Measurements from ENCODE around the gene APOBR. TPM values are rescaled to one million over a fixed set of nuclear protein-coding genes. Genes with fewer than 3 reads are reported as not detected.
"Not testable (repeated sequence)": the region's sequence is repeated elsewhere in the genome, so short reads cannot be mapped to it uniquely, and the experiment has no call there.

The APOBR gene
- polyA plus RNA-seq, 3 donors = 0.57 to 0.67 (median 0.67) TPM

- DNase-seq (ENCODE audit: low read depth in 3 of 3, low spot score in 2 of 3) = no peak
Observed at GRCh38 chr16:28497386-28497785, 2.9 kb downstream of the APOBR start.

GRCh38 chr16:28497861-28498599, 3.6 kb downstream of the APOBR start:
- no peak for DNase-seq (ENCODE audit: low read depth in 3 of 3, low spot score in 2 of 3)

GRCh38 chr16:28498666-28499381, 4.4 kb downstream of the APOBR start:
- DNase-seq (ENCODE audit: low read depth in 3 of 3, low spot score in 2 of 3) = no peak

GRCh38 chr16:28499854-28500253, 5.4 kb downstream of the APOBR start:
- DNase-seq (ENCODE audit: low read depth in 3 of 3, low spot score in 2 of 3) = no peak

- not testable (repeated sequence) for DNase-seq (ENCODE audit: low read depth in 3 of 3, low spot score in 2 of 3)
Observed at GRCh38 chr16:28500476-28501180, 6.2 kb downstream of the APOBR start.

- DNase-seq (ENCODE audit: low read depth in 3 of 3, low spot score in 2 of 3) = no peak
Observed at GRCh38 chr16:28501258-28502232, 7.1 kb downstream of the APOBR start.

- no peak for DNase-seq (ENCODE audit: low read depth in 3 of 3, low spot score in 2 of 3)
Observed at GRCh38 chr16:28502290-28502689, 7.8 kb downstream of the APOBR start.

- DNase-seq (ENCODE audit: low read depth in 3 of 3, low spot score in 2 of 3) = no peak
Observed at GRCh38 chr16:28503470-28504259, 9.2 kb downstream of the APOBR start.

GRCh38 chr16:28504707-28505404, 10.4 kb downstream of the APOBR start:
- no peak for DNase-seq (ENCODE audit: low read depth in 3 of 3, low spot score in 2 of 3)

- no peak for DNase-seq (ENCODE audit: low read depth in 3 of 3, low spot score in 2 of 3)
Observed at GRCh38 chr16:28505489-28506137, 11.2 kb downstream of the APOBR start.

GRCh38 chr16:28511031-28511430, 16.6 kb downstream of the APOBR start:
- no peak for DNase-seq (ENCODE audit: low read depth in 3 of 3, low spot score in 2 of 3)

- no peak for DNase-seq (ENCODE audit: low read depth in 3 of 3, low spot score in 2 of 3)
Observed at GRCh38 chr16:28511801-28512789, 17.7 kb downstream of the APOBR start.

GRCh38 chr16:28513484-28514181, 19.2 kb downstream of the APOBR start:
- DNase-seq (ENCODE audit: low read depth in 3 of 3, low spot score in 2 of 3) = no peak

- DNase-seq (ENCODE audit: low read depth in 3 of 3, low spot score in 2 of 3) = no peak
Observed at GRCh38 chr16:28514246-28514645, 19.8 kb downstream of the APOBR start.

- DNase-seq (ENCODE audit: low read depth in 3 of 3, low spot score in 2 of 3) = no peak
Observed at GRCh38 chr16:28520672-28521071, 26.2 kb downstream of the APOBR start.

- DNase-seq (ENCODE audit: low read depth in 3 of 3, low spot score in 2 of 3) = no peak
Observed at GRCh38 chr16:28521436-28521835, 27.0 kb downstream of the APOBR start.

GRCh38 chr16:28522792-28523191, 28.3 kb downstream of the APOBR start:
- no peak for DNase-seq (ENCODE audit: low read depth in 3 of 3, low spot score in 2 of 3)

Data from right renal cortex interstitium (tissue), 3 donors.